GM18505 (cell line): ENCODE measurements around the gene KRTAP10-10.

Source experiments
- ATAC-seq: cut with Tn5 transposase; IDR thresholded peaks from one replicate; pipeline ENCODE4 v1.9.1; 2021; ENCODE audit not compliant: unreplicated experiment
- POLR2A ChIP-seq: IDR thresholded peaks from 4 replicates; pipeline ENCODE4 v1.6.1; 2011; ENCODE audit warnings: borderline replicate concordance; ENCODE audit not compliant: insufficient read depth, insufficient read length; ENCODE audit errors: extremely low read depth

KRTAP10-10 gene

GRCh38 chr21:44612029-44612486 is 25.1 kb upstream of the KRTAP10-10 start, which contains the start of gene KRTAP10-8:
Gene KRTAP10-8, plus strand, starts transcription at chr21:44612079. Its CDS starts 22 bp downstream, at chr21:44612101.
- TF ChIP-seq POLR2A = no peak

GRCh38 chr21:44612669-44613229 is 24.4 kb upstream of the KRTAP10-10 start:
- no peak for ATAC-seq

More at GRCh38 chr21:44612029-44612486, 25.1 kb upstream of the KRTAP10-10 start, which contains the start of gene KRTAP10-8:
- no peak for ATAC-seq

GRCh38 chr21:44613386-44614155 is 23.6 kb upstream of the KRTAP10-10 start:
- no peak for ATAC-seq
- no peak for TF ChIP-seq POLR2A

More at GRCh38 chr21:44612669-44613229, 24.4 kb upstream of the KRTAP10-10 start:
- TF ChIP-seq POLR2A = no peak

GRCh38 chr21:44614161-44614631 is 23.0 kb upstream of the KRTAP10-10 start:
- no peak for TF ChIP-seq POLR2A
- no peak for ATAC-seq

GRCh38 chr21:44614961-44615391 is 22.2 kb upstream of the KRTAP10-10 start:
- ATAC-seq = no peak
- TF ChIP-seq POLR2A = no peak

GRCh38 chr21:44615466-44615865 is 21.7 kb upstream of the KRTAP10-10 start:
- no peak for TF ChIP-seq POLR2A
- ATAC-seq = no peak

- no peak for ATAC-seq
Measured at GRCh38 chr21:44615911-44616590, 21.1 kb upstream of the KRTAP10-10 start.

GRCh38 chr21:44616591-44616926 is 20.6 kb upstream of the KRTAP10-10 start:
- TF ChIP-seq POLR2A = no peak
- ATAC-seq = no peak

More at GRCh38 chr21:44615911-44616590, 21.1 kb upstream of the KRTAP10-10 start:
- no peak for TF ChIP-seq POLR2A

- TF ChIP-seq POLR2A = no peak
- no peak for ATAC-seq
Measured at GRCh38 chr21:44617071-44617501, 20.1 kb upstream of the KRTAP10-10 start.

- no peak for TF ChIP-seq POLR2A
- no peak for ATAC-seq
Measured at GRCh38 chr21:44618504-44618903, 18.7 kb upstream of the KRTAP10-10 start.

- no peak for TF ChIP-seq POLR2A
- no peak for ATAC-seq
Measured at GRCh38 chr21:44618909-44619308, 18.2 kb upstream of the KRTAP10-10 start.

GRCh38 chr21:44619886-44620285 is 17.3 kb upstream of the KRTAP10-10 start:
- ATAC-seq = no peak
- TF ChIP-seq POLR2A = no peak

GRCh38 chr21:44623575-44623974 is 13.6 kb upstream of the KRTAP10-10 start:
- no peak for TF ChIP-seq POLR2A
- no peak for ATAC-seq

GRCh38 chr21:44625756-44626155 is 11.4 kb upstream of the KRTAP10-10 start:
- no peak for TF ChIP-seq POLR2A
- no peak for ATAC-seq

- no peak for ATAC-seq
Measured at GRCh38 chr21:44626262-44626661, 10.9 kb upstream of the KRTAP10-10 start.

More at GRCh38 chr21:44626262-44626661, 10.9 kb upstream of the KRTAP10-10 start:
- TF ChIP-seq POLR2A = no peak
